ENCODE data around the gene CIRBP.
"Not testable (repeated sequence)": the region's sequence is repeated elsewhere in the genome, so short reads cannot be mapped to it uniquely, and the experiment has no call there.

Gene CIRBP

GRCh38 chr19:1295169-1296012 lies 26.3 kb downstream of the CIRBP start:
- DNase-seq, result no peak

DNA sequence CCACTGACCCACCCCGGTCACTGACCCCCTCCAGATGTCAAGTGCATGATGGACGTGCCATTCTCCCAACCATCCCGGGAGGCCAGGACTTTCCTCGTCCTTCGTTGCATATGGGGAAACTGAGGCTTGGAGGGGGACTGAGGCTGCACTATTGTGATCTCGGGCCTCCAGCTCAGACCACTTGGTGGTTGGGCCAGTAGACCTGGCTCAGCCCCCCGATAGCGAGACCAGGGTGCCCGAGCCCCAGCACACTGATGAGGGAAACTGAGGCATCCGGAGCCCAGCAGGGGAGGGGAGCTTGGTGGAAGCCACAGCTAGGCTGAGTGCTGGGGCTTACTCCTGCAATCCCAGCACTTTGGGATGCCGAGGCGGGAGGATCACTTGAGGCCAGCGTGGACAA lies 26.9 kb downstream of the CIRBP start:
- DNase-seq, result no peak

DNA sequence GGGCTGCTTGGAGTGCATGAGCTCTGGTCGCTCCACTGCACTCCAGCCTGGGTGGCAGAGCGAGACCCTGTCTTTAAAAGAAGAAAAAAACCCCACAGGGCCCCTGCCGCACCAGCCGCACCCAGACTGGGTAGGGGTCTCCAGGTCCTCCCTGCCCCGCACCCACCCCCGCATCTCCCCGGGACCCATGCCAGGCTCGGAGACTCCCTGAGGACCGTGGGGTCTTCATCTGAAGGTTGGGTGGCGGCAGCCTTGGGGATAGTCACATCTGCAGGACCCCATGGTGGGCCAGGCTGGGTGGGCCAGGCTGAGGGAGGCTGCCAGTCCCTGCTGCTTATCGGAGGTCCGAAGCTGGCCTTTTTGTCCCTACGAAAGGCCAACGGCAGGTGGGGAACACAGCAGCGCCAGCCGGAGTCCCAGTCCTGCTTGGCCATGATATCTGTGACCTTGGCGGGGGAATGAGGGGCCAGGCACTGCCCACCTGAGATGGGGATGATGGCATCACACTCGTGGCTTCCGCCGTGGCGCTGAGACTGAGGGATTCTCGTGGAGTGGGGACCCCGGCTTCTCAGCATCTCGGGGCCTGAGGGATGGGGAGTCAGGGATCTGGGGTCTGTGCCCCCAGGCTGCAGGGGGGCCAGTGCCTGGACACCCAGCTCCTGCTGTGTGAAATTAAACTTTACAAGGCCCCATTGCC lies 27.6 kb downstream of the CIRBP start:
- no peak for DNase-seq

GRCh38 chr19:1298235-1298634 lies 29.1 kb downstream of the CIRBP start:
- no peak for DNase-seq

- DNase-seq, result no peak
These were observed 30.7 kb downstream of the CIRBP start for GRCh38 chr19:1299801-1300200.

DNA sequence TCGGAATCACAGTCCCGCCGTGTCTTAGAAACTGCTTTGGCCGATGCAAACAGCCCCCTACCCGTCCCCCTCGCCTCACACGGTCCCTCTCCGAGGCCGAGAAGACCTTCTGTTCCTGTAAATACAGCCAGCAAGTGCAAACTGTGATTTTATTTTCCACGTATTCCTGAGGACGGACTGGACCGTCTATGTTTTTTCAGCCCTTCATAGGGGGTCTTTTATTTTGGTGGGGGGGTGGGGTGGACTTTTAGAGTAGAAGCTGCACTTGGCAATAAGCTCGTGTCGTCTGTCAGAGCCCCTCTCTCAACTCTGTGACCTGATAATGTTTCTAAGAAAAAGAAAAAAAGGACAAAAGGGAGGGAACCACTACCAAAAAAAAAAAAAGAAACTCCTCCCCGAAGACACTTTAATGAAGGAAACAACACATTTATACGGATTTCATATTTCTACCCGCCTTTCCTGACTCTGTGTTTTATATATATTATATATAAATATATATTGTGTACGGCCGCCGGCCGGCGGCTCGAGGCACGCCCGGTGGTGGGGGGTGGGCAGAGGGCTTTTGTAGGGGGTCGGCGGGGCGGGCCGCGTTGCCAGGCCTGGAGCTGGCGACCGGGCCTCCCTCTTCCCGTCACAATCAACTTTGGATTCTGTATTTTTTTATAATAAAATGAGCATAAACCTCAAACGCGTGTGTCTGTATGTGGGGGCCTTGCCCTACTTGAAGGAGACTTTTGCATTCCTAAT lies 31.8 kb downstream of the CIRBP start:
- DNase-seq, result no peak

DNA sequence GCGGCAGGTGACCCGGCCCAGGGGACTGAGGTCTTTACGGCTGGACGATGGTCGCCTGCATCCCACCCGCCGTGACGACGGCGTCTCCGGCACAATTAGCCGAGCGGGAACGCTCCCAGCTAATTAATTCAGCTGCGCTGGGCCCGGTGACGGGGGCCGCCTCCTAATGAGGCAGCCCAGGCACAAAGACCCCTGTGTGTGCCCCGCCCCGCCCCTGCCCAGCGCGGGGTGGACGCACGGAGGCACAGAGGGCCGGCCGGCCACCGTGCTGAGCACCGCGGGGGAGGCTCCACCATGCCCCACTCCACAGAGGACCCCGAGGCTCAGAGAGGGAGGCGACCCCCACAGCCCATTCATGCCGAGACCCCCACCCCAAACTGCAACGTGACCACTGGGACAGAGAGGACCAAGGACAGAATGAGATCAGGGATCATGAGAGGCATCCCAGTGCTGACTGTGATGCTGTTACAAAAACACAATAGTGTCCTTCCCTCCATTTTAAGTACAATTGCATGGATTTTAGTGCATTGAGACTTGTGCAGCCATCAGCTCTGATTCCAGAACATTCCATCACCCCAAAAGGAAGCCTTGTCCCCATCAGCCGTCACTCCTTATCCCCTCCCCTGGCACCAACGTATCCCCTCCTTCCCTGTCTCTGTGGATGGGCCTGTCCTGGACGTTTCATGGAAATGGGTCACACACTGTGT lies 33.6 kb downstream of the CIRBP start:
- DNase-seq, result no peak

DNA sequence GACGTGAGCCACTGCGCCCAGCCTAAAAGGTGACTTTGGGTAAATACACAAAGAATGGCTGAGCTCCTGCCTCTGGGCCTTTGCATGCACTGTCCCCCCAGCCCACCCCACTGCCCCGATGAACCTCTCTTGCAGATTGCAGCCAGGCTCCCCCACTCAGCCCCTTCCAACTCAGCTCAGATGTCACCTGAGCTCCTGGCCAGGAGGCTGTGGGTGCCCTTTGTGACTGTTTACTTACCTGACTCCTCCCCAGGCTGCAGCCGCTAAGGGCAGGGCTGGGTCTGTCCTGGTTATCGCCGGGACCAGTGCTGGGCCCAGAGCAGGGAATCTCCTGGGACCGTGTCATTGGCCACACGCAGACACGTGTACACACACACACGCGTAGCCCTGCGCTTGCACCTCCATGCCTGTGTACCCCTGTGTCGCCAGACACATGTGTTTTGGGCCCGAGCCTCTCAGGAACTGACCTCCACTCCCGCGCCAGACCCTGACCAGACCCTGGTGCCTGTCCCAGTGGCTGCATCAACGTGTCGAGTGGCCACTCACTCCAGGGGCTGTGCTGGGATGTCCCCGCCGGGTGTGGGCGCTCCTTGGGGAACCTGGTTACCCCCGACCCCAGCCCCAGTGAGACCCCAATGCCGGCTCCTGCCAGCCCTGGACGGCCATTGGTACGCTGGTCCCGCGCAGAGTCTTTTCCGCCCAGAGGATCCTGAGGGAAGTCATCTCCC lies 35.2 kb downstream of the CIRBP start:
- no peak for DNase-seq

GRCh38 chr19:1305354-1305753 lies 36.2 kb downstream of the CIRBP start:
- DNase-seq, result not testable (repeated sequence)

GRCh38 chr19:1307320-1307719 lies 38.2 kb downstream of the CIRBP start:
- DNase-seq, result no peak

GRCh38 chr19:1307755-1308303 lies 38.7 kb downstream of the CIRBP start:
- no peak for DNase-seq

DNA sequence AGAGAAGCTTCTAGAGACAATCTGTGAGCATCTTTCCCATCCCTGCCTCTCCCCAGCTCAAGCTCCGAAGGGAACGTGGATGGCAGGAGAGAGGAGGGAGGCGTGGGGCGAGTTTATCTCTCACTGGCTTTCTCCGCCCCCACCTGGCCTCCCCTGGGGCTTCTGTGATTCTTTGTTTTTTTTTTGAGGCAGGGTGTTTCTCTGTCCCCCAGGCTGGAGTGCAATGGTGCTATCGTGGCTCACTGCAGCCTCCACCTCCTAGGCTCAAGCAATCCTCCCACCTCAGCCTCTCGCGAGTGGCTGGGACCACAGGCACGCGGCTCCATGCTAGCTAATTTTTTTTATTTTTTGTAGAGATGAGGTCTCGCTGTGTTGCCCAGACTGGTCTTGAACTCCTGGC lies 39.6 kb downstream of the CIRBP start:
- no peak for DNase-seq

- DNase-seq, result peak; percentile 16
These were observed 41.1 kb downstream of the CIRBP start for GRCh38 chr19:1309977-1310852.

DNA sequence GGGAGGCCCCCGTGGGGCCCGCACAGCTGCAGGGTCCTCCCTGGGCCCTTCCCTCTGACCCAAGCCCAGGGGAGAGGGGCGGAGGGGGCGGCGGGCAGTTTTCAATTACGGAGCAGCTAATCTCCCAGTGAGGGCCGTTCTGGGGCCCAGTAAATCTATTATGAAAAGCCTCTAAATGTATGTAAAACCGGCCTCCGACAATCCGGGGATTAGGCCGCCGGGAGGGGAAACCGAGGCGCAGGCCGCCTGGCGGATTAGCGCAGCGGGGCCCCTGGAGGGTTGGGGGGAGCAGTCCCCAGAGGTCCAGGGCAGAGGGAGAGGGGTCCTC lies 41.7 kb downstream of the CIRBP start:
- DNase-seq, result no peak

DNA sequence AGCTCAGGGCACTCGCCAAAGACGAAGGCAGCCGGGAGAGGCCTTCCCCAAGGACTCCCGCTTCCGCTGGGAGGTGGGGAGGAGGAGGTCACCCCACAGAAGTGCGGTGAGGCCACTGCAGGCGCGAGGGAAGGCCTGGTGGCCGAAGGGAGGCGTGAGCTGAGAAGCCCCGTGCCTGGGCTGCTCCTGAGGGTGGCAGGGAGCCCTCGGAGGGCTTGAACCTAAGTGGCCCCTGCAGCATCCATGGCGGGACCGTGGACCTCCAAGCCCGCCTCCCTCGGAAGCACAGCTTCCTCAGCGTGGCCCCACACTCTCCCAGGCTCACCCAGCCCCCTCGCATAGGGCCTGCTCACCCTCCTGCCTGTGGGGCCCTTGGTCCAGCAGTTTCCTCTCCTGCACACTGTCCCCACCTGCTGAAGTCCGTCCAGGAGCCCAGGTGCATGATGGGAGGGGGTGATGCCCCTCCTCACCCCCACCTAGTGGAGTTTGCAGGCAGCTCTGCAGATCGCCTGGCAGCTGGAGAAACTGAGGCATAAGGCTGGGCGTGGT lies 42.5 kb downstream of the CIRBP start:
- no peak for DNase-seq

GRCh38 chr19:1312767-1313694 lies 43.9 kb downstream of the CIRBP start:
- no peak for DNase-seq

- DNase-seq, result no peak
These were observed 44.8 kb downstream of the CIRBP start for GRCh38 chr19:1313695-1314613.

GRCh38 chr19:1315470-1316166 lies 46.5 kb downstream of the CIRBP start:
- DNase-seq, result peak; percentile 29

Measured in hematopoietic multipotent progenitor cell treated with erythropoietin and hydrocortisone succinate and interleukin-3 and kit ligand, for 8 days (in vitro differentiated cells).